HCT116 (cell line): ENCODE data around the gene JPH3. TPM values are rescaled to one million over a fixed set of nuclear protein-coding genes. Genes with fewer than 3 reads are reported as not detected.

Experiments
- ATAC-seq: fragments of 200-7000 bp; cut with Tn5 transposase; 2 replicates; pipeline ENCODE4 v1.9.1; 2020; ENCODE audit warnings: mild to moderate bottlenecking, moderate library complexity
- BruUV-seq: library from RNA; stranded (reverse); fragments of 400-500 nt; replicated peaks from 2 replicates; lab custom pipeline; 2021; lab: Mats Ljungman, UMichigan
- CTCF ChIA-PET: fragments of 300-600 bp; sonication (Branson Sonifier 250); formaldehyde crosslinking; loops from one replicate; lab custom pipeline; 2021; ENCODE audit warnings: antibody characterized with exemption; lab: Charles Lee
- POLR2A ChIA-PET: fragments of 300-600, 350-600 bp; sonication (Branson Sonifier 250); formaldehyde crosslinking; loops from one replicate; lab custom pipeline; 2021; ENCODE audit warnings: antibody characterized with exemption; lab: Charles Lee
- RAD21 ChIA-PET, 2 experiments: fragments of 300-600 bp; sonication (Branson Sonifier 250); formaldehyde crosslinking; loops; one replicate each; lab custom pipeline; 2023; ENCODE audit warnings: low total read pairs in 2 of 2; ENCODE audit not compliant: uncharacterized antibody in 2 of 2, unreplicated experiment in 2 of 2, low non-redundant PET in 1 of 2; lab: Charles Lee
- DNase-seq: peaks from one replicate; pipeline ENCODE4 v3.0.0-alpha.2; 2010; ENCODE audit warnings: low read depth, low spot score
- H2AFZ ChIP-seq: fragments of 200-600 bp; shearing (Covaris generic), sonication (generic); 2 replicates; pipeline ENCODE4 v1.6.1; 2017; ENCODE audit warnings: low read depth, mixed run types, mixed read lengths, antibody characterized with exemption, low read length; ENCODE audit not compliant: poor library complexity, severe bottlenecking
- H3K27ac ChIP-seq: 2 replicates; pipeline ENCODE4 v1.5.1; 2012; ENCODE audit warnings: low read depth, low read length
- H3K27me3 ChIP-seq: fragments of 200-600 bp; sonication (generic); 2 replicates; pipeline ENCODE4 v1.6.1; 2016; ENCODE audit warnings: mixed run types, low read length, mixed read lengths; ENCODE audit not compliant: insufficient read depth
- H3K36me3 ChIP-seq, 2 experiments: fragments of 200-500 bp in 1 of 2; fragments of 200-600 bp in 1 of 2; sonication (Bioruptor generic) in 1 of 2; sonication (generic) in 1 of 2; 2 replicates each; pipeline versions ENCODE4 v1.5.1 to v1.6.1; 2014 to 2016; ENCODE audit warnings: low read length in 2 of 2, inconsistent platforms in 1 of 2, mixed read lengths in 1 of 2, mixed run types in 1 of 2; ENCODE audit not compliant: insufficient read depth in 2 of 2, control insufficient read depth in 1 of 2
- H3K4me1 ChIP-seq, 2 experiments: fragments of 200-600 bp in 1 of 2; sonication (generic) in 1 of 2; 2 replicates each; pipeline versions ENCODE4 v1.5.1 to v1.6.1; 2012 to 2017; ENCODE audit warnings: low read length in 2 of 2, inconsistent platforms in 1 of 2, mild to moderate bottlenecking in 1 of 2, mixed read lengths in 1 of 2, mixed run types in 1 of 2, moderate library complexity in 1 of 2; ENCODE audit not compliant: insufficient read depth in 2 of 2, control insufficient read depth in 1 of 2
- H3K4me2 ChIP-seq: fragments of 200-600 bp; sonication (generic); 2 replicates; pipeline ENCODE4 v1.6.1; 2017; ENCODE audit warnings: mixed run types, low read length, mixed read lengths
- H3K4me3 ChIP-seq, 2 experiments: fragments of 200-600 bp in 1 of 2; sonication (generic) in 1 of 2; replicated peaks in 1 of 2; 2 replicates each; pipeline ENCODE4 v1.5.1; 2011 to 2016; ENCODE audit warnings: low read length in 2 of 2, control low read depth in 1 of 2, low read depth in 1 of 2, mild to moderate bottlenecking in 1 of 2, mixed read lengths in 1 of 2, mixed run types in 1 of 2
- H3K79me2 ChIP-seq: fragments of 200-600 bp; sonication (generic); 2 replicates; pipeline ENCODE4 v1.6.1; 2017; ENCODE audit warnings: mild to moderate bottlenecking, mixed run types, low read length, moderate library complexity, mixed read lengths; ENCODE audit not compliant: insufficient read depth
- H3K9ac ChIP-seq: fragments of 200-600 bp; sonication (generic); 2 replicates; pipeline ENCODE4 v1.6.1; 2016; ENCODE audit warnings: low read length, mixed read lengths
- H3K9me2 ChIP-seq: fragments of 200-600 bp; sonication (generic), shearing (Covaris generic); 2 replicates; pipeline ENCODE4 v1.6.1; 2017; ENCODE audit warnings: mixed run types, mild to moderate bottlenecking, moderate library complexity; ENCODE audit not compliant: insufficient read depth
- H3K9me3 ChIP-seq, 2 experiments: fragments of 200-500 bp in 1 of 2; fragments of 200-600 bp in 1 of 2; sonication (Bioruptor generic) in 1 of 2; sonication (generic) in 1 of 2; 2 replicates each; pipeline ENCODE4 v1.6.1; 2014 to 2017; ENCODE audit warnings: low read length in 2 of 2, mixed read lengths in 2 of 2, inconsistent platforms in 1 of 2, low read depth in 1 of 2, mild to moderate bottlenecking in 1 of 2, mixed run types in 1 of 2, moderate library complexity in 1 of 2; ENCODE audit not compliant: control insufficient read depth in 1 of 2, insufficient read depth in 1 of 2
- H4K20me1 ChIP-seq: fragments of 200-600 bp; sonication (generic), shearing (Covaris generic); 2 replicates; pipeline ENCODE4 v1.6.1; 2017; ENCODE audit warnings: mixed run types, mild to moderate bottlenecking, moderate library complexity; ENCODE audit not compliant: insufficient read depth
- CBX3 ChIP-seq: IDR thresholded peaks from 2 replicates; pipeline ENCODE4 v1.6.1; 2012; ENCODE audit warnings: low read depth
- CEBPB ChIP-seq: IDR thresholded peaks from 2 replicates; pipeline ENCODE4 v1.6.1; 2012; ENCODE audit warnings: low read depth
- EGR1 ChIP-seq: IDR thresholded peaks from 2 replicates; pipeline ENCODE4 v1.6.1; 2012; ENCODE audit warnings: low read depth
- EZH2 ChIP-seq: fragments of 200-600 bp; sonication (generic); IDR thresholded peaks from 2 replicates; pipeline ENCODE4 v1.6.1; 2017; ENCODE audit warnings: antibody characterized with exemption, mixed run types
- JUND ChIP-seq: IDR thresholded peaks from 2 replicates; pipeline ENCODE4 v1.6.1; 2012
- POLR2A ChIP-seq: IDR thresholded peaks from 2 replicates; pipeline ENCODE4 v1.7.0; 2011; ENCODE audit warnings: borderline replicate concordance; ENCODE audit not compliant: insufficient read depth, insufficient read length; ENCODE audit errors: extremely low read depth
- YY1 ChIP-seq: IDR thresholded peaks from 2 replicates; pipeline ENCODE4 v1.6.1; 2011; ENCODE audit warnings: low read length, low read depth, moderate library complexity, mild to moderate bottlenecking; ENCODE audit not compliant: insufficient replicate concordance; ENCODE audit errors: extremely low read depth
- ZFX ChIP-seq: fragments of 450-650 bp; IDR thresholded peaks from 2 replicates; pipeline ENCODE4 v1.6.1; 2017
- intact Hi-C: fragments of 100-400 bp; cut with micrococcal nuclease; formaldehyde crosslinking; loops from 2 replicates; pipeline ENCODE4 v1.10.0; 2022
- total RNA-seq: library from RNA; stranded (reverse); gene quantifications from one replicate; pipeline ENCODE4 v1.2.1, GENCODE V29; 2021; ENCODE audit not compliant: unreplicated experiment

JPH3 gene
- total RNA-seq, 1 experiment from 2014 or later = 0.10 TPM

GRCh38 chr16:87727346-87727745 lies 125.0 kb downstream of the JPH3 start:
- Histone ChIP-seq H3K9ac (no peak overlapping the region), H3K9me3 (no peaks in the 10 kb centered on the region), H3K79me2 (peaks cover 51% of the 10 kb centered on the region; the same call in 1 of the 2 replicates), H2AFZ (no peak overlapping the region), H3K36me3 (peaks cover 16 to 37% of the 10 kb centered on the region in 2 experiments), H3K9me2 (no peaks in the 10 kb centered on the region), H3K4me3 (no peak overlapping the region), H3K27ac (no peak overlapping the region), H3K27me3 (no peaks in the 10 kb centered on the region), H3K4me1 (no peaks in the 10 kb centered on the region), H3K4me2 (no peak overlapping the region), H4K20me1 (peaks cover 3% of the 10 kb centered on the region; the same call in 1 of the 2 replicates)
- DNase-seq (no peak), ATAC-seq (no peak)
- ChIA-PET POLR2A (no interaction called here), RAD21 (no interaction called here), CTCF (no interaction called here)
- no TSS peak for BruUV-seq
- intact Hi-C loops = no loop called here
- TF ChIP-seq CEBPB (no peak), YY1 (no peak), ZFX (no peak), EGR1 (no peak)

- Histone ChIP-seq H3K27me3 (no peaks in the 10 kb centered on the region), H3K79me2 (peaks cover 48% of the 10 kb centered on the region; the same call in 1 of the 2 replicates), H3K4me1 (no peaks in the 10 kb centered on the region), H3K9me2 (no peaks in the 10 kb centered on the region), H4K20me1 (peaks cover 3% of the 10 kb centered on the region; the same call in 1 of the 2 replicates), H3K4me2 (no peak overlapping the region), H3K27ac (no peak overlapping the region), H3K36me3 (peaks cover 18 to 30% of the 10 kb centered on the region in 2 experiments), H3K4me3 (no peak overlapping the region), H3K9ac (no peak overlapping the region), H3K9me3 (no peaks in the 10 kb centered on the region), H2AFZ (no peak overlapping the region)
- intact Hi-C loops = no loop called here
- BruUV-seq = no TSS peak
- CTCF ChIA-PET = no interaction called here
- no peak for ATAC-seq
- DNase-seq = no peak
- TF ChIP-seq CBX3 (no peak), POLR2A (no peak), CEBPB (no peak), EZH2 (no peak), JUND (no peak)
- RAD21 ChIA-PET = no interaction called here
- POLR2A ChIA-PET = no interaction called here
Observed at GRCh38 chr16:87728026-87728425, 125.7 kb downstream of the JPH3 start.
